Muscle of arm (tissue), 12 donors: ENCODE results near the gene FASTKD1. TPM values are rescaled to one million over a fixed set of nuclear protein-coding genes. Genes with fewer than 3 reads are reported as not detected.
"Not testable (repeated sequence)": the region's sequence is repeated elsewhere in the genome, so short reads cannot be mapped to it uniquely, and the experiment has no call there.

ENCODE experiments used
- DNase-seq: peaks from one replicate; pipeline ENCODE4 v3.0.0-alpha.2; 2013
- polyA plus RNA-seq, 12 donors: library from polyadenylated mRNA; unstranded; fragments of 120-200 nt; gene quantifications; one replicate each; pipeline ENCODE4 v1.2.1, GENCODE V29; 2013; ENCODE audit not compliant: insufficient read length in 12 of 12

The FASTKD1 gene
- polyA plus RNA-seq, 12 donors = 20.0 to 34.2 (median 27.5) TPM; not detected in 1

DNA sequence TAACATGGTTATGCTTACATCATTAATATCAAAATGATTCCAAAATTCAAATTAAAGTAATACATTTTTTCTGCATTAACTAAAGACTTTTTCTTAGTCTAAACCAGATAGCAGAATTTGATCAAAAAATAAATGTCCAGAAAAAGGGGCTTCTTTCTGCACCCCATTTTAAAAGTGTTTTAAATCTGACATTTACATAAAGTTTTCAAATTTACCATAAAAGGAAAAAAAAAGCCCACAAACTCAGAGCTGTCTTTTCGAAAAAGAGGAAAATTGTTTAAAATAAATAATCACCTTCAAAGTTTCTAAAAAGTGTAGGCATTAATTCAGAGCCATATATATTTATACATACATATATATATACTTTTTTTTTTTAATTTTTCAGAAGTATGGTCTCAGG lies 1.5 kb downstream of the FASTKD1 start:
- DNase-seq = no peak

DNA sequence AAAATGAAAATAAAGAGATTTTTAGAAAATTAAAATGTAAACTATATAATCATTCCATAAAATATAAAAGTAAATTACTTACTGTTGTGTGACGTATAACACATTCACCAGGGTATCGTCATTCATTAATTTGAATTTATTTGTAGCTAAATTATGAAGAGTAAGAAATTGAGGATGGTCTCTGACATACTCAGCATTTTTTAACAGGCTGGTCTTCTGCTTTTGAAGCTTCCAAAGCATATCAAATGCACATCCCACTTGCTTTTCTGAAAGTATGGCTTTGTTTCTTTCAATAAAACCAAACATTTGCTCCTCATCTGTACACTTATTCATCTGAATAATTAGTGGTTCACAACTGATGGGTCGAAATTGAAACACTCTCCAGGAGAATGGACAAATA lies 2.1 kb downstream of the FASTKD1 start:
- no peak for DNase-seq

- DNase-seq = not testable (repeated sequence)
These were observed 2.9 kb downstream of the FASTKD1 start for GRCh38 chr2:169570752-169571151.

GRCh38 chr2:169569948-169570347 lies 3.7 kb downstream of the FASTKD1 start:
- no peak for DNase-seq

DNA sequence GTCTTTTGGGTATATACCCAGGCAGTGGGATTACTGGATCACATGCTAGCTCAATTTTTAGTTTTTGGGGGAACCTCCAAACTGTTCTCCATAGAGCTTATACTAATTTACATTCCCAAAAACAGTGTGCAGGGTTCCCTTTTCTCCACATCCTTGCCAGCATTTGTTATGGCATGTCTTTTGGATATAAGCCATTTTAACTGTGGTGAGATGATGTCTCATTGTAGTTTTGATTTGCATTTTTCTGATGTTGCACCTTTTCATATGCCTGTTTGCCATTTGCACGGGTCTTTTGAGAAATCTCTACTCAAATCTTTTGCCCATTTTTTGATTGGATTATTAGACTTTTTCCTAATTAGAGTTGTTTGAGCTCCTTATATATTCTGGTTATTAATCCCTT lies 8.0 kb downstream of the FASTKD1 start:
- no peak for DNase-seq

DNA sequence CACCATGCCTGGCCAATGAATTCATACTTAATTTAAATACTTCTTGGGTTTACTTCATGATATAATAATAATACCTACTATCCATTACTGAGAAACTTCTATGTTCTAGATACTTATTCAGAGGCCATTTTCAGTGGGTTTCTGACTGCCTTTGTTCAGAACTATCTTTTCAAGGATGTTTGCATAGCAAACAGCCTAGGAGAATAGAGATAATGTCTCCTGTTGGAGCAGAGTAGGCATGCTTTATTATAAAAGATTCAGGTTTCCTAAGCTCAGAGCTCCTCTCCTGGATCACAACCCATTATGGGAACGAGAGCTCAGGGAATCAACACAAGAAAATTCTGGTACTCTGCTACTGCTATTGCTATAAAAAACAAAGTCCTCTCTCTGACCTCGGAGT lies 11.1 kb downstream of the FASTKD1 start:
- DNase-seq = no peak

DNA sequence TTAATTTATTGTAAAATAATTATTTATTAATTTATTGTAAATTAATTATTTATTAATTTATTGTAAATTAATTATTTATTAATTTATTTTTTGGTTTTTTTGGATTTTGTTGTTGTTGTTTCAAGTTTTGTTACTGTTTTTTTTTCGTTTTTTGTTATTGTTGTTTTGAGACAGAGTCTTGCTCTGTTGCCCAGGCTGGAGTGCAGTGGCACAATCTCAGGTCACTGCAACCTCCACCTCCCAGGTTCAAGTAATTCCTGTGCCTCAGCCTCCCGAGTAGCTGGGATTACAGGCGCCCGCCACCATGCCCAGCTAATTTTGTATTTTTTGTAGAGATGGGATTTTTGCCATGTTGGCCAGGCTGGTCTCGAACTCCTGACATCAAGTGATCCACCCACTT lies 11.6 kb downstream of the FASTKD1 start:
- not testable (repeated sequence) for DNase-seq

- no peak for DNase-seq
These were observed 12.3 kb downstream of the FASTKD1 start for GRCh38 chr2:169561364-169561763.

DNA sequence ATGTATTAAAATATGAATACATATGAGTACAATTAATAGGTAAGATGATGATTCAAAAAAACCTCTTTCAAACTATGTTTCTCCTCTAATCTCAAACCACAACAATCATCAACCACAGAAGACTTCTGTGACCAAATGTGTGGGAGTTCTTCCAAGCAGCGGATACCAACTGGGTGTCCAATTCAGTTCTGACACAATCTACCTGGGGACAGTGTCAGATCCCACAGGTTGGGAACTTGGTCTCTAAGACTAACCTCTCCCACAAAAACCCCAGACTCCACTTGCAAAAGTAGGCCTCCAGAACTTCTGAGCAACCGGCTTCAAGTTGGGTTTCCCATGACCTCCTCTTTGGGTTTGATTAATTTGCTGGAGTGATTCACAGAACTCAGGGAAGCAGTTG lies 26.9 kb downstream of the FASTKD1 start:
- DNase-seq = no peak

DNA sequence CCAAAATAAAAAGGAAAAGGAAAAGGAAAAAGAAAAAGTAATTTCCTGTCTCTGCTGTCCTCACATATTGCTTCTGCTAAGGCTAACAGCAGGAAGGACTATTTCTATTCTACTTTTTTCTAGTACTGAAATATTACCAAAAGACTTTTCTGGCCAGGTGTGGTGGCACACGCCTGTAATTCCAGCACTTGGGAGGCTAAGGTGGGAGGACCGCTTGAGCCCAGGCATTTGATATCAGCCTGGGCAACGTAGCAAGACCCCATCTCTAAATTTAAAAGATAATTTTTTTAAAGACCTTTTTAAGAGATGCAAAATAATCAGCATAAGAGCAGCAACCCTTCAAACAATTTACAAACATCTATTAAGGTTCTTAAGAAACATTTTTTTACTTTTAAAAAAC lies 31.2 kb downstream of the FASTKD1 start:
- DNase-seq = no peak

GRCh38 chr2:169540146-169540545 lies 33.5 kb downstream of the FASTKD1 start:
- no peak for DNase-seq

GRCh38 chr2:169539460-169539859 lies 34.2 kb downstream of the FASTKD1 start:
- DNase-seq = not testable (repeated sequence)

DNA sequence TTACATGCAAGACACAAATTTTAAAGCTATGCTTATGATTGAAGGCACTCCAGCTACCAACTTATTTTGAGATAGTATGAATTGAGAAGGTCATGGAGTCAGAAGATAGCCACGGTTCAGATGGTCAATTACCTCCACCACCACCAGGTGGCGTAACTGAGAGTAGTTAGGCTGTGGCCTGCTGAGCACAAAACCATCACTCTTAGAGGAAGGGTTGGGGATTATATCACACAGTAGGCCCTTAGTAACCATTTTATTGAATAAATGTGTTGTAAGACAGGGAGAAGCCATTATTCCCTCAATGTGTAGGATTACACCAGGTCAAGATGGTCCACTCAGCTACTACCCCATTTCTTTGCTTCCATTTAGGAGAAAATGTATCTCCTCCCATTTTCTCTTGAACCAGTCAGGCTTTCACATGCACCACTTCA lies 45.4 kb downstream of the FASTKD1 start:
- peak; percentile 50 for DNase-seq

DNA sequence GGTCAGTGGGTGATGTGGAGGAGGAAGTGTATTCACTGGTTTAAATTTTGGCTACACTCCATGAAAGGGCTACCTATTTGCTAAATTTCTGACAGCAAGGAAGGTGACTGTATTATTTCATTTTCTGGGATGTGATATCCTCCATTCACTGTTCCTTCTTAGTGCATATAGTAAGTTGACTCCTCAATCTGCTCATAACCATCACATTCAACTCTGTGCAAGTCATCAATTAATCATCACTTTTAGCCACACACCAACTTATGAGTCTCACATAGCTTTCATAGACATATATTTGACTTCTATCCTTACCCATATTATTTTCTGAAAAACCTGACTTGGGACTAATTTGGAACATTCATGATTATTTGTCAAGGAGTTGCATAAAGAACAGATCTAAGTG lies 47.2 kb downstream of the FASTKD1 start:
- no peak for DNase-seq

DNA sequence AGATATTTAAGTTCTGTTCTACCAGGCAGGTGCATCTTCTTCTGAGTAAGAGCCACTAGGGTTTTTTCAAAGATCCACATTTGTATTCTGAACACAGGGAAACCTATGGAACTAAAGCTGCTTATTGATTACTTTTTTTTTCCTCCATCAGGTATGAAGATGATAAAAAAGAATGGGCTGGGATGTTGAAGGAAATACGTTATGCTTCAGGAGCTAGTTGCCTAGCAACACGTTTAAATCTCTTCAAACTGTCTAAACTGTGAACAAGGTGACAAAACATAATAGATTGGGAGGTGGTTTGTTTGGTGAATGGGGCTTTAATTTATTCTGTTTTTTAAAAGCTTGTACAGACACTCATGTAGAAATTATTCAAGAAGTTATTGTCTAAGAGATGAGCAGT lies 48.2 kb downstream of the FASTKD1 start:
- no peak for DNase-seq

DNA sequence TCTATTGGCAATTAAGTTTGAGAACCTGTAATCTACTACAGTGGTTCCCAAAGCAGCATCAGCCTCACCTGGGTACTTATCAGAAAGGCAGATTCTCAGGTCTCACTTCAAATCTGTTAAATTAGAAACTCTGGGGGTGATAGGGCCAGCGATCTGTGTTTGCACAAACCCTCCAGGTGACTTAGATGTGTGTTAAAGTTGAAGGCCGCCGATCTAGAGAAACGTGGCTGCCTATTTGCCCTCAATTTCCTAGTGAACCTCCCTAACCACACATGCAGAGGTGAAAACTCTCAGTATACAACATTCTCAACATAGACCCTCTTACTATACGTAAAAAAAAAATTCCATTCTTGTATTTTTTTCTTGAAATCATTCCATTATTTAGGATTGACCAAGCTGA lies 50.0 kb downstream of the FASTKD1 start:
- no peak for DNase-seq

- DNase-seq = no peak
These were observed 52.8 kb downstream of the FASTKD1 start for GRCh38 chr2:169520896-169521295.

GRCh38 chr2:169516488-169516995 lies 57.1 kb downstream of the FASTKD1 start:
- DNase-seq = not testable (repeated sequence)

DNA sequence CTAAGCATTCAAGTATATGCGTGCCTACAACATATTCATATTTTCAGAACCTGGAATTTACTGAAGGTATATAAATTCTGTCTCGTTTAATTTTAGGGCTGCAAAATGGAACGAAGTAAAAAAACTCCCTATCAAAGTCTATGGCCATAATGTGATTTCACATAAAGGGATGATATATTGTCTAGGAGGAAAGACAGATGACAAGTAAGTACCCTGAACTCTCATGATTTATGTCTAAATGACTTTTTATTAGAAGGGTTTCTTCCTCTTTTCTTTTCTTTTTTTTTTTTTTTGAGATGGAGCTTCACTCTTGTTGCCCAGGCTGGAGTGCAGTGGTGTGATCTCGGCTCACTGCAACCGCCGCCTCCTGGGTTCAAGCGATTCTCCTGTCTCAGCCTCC lies 58.9 kb downstream of the FASTKD1 start:
- DNase-seq = not testable (repeated sequence)

DNA sequence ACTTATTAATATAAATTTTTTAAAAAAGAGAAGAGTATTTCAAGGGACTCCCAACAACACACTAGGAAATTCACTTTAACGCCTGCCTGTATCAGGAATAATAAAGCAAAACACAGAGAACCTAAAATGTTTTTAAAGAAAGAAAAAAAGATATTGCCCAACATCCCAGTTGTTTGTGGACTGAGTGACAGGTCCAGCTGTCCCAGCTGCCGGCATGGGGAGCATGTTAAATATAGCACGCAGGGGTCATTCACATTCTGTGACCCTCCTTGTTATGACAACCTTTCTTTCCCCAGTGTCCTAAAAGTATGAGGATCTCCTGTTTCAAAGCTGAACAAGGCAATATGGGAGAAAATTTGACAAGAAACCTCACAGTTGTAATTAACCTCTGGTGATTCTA lies 59.7 kb downstream of the FASTKD1 start:
- peak; percentile 25 for DNase-seq

DNA sequence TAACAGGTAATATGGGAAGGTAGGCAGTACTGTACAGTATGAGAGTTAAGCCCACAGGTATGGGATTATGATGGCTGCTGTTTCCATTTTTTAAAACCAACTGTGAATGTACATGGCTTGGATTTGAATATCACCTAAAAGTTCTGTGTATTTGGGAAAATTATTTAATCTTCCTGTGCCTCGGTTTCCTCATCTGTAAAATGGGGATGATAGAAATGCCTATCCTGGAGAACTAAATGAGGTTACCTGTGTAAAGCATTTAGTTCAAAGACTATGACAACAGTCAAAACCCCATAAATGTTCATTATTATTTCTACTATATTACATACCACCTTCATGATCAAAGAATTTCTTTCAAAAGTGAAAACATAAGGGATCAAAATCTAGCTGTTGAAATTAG lies 60.6 kb downstream of the FASTKD1 start:
- DNase-seq = no peak

DNA sequence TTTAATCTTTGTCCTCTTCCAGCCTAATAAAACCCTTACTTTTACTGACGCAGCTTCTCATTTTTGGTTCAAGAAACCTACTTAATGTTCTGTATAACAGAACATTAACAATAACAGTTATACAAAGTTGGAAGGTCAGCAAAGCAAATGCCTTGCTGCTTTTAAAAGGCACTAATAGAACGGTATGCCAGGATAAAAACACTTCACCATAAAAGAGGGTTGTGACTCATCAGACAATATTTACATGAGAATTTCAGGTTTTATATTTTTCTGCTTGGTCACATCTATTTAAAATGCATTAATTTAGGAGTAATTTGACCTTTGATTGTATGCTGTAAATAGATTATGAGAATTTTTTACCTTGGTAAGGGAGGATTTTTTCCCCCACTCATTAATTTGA lies 61.1 kb downstream of the FASTKD1 start:
- no peak for DNase-seq

DNA sequence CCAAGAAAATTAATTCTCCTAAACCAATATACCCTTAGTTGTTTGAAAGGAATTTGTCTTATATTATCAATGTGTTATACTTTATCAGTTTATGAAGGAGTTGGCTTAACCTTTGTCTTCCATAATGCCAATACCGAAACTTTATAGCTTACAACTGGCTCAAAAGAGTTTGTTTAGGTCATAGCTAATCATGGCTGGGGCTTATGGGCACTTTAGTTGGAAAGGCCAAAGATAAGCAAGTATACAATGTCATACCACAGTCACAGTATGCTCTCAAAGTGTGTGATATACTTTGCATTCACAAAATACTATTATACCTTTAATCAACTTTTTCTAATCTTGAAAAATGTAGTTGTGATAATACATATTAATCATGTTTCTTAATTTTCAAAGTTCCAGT lies 61.8 kb downstream of the FASTKD1 start:
- DNase-seq = no peak

GRCh38 chr2:169510496-169510895 lies 63.2 kb downstream of the FASTKD1 start:
- no peak for DNase-seq

DNA sequence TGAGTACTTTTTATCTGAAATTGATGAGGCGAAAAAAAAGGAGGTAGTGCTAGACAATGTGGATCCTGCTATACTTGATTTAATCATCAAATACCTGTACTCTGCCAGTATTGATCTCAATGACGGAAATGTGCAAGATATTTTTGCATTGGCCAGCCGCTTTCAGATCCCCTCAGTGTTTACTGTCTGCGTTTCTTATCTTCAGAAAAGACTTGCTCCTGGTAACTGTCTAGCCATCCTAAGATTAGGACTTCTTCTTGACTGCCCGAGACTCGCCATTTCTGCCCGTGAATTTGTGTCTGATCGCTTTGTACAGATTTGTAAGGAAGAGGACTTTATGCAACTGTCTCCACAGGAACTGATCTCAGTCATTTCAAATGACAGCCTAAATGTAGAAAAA lies 63.7 kb downstream of the FASTKD1 start:
- no peak for DNase-seq
